ENCODE data around the gene TNPO1. TPM values are rescaled to one million over a fixed set of nuclear protein-coding genes. Genes with fewer than 3 reads are reported as not detected.

Gene TNPO1
- total and polyA plus RNA-seq, 10 of the 15 experiments (the other 5 are each of a cell fraction or from before 2014, with no cell fraction given): 18.1 to 123 (median 79.2) TPM

DNA sequence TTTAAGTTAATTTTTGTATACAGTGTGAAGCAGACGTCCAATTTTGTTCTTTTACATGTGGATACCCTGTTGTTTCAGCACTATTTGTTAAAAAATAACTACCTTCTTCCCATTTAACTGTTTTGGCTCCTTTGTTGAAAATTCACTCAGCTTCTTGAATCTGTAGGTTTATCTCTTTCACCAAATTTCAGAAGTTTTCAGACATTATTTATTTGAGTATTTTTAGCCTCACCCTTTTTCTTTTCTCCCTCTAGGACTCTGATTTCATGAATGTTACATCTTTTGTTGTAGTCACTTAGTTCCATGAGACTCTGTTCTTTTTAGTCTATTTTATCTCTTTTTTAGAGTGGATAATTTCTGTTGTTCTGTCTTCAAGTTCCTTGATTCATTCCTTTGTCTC, 4.6 kb upstream of the TNPO1 start:
- no peak overlapping the region for H3K4me3 ChIP-seq
- no peaks in the 10 kb centered on the region for H4K20me1 ChIP-seq (ENCODE audit: control insufficient read depth, insufficient read depth)
- ChIA-PET SMC1A (ENCODE audit: uncharacterized antibody, unreplicated experiment) (interaction anchor here (0.6 to 1.0 kb wide), 2 partner anchors 76 to 201 kb away, joined by 3 read pairs; no protein-coding TSS in a partner anchor), CTCF (no interaction called here), POLR2A (no interaction called here), RAD21 (ENCODE audit: unreplicated experiment) (no interaction called here)
- H2AFZ ChIP-seq (ENCODE audit: control insufficient read depth, low read depth, low read length): no peak overlapping the region
- DNase-seq (ENCODE audit: low read depth, low spot score) (no peak), ATAC-seq (no peak), FAIRE-seq (no peak)
- TF ChIP-seq, protein P1, sequence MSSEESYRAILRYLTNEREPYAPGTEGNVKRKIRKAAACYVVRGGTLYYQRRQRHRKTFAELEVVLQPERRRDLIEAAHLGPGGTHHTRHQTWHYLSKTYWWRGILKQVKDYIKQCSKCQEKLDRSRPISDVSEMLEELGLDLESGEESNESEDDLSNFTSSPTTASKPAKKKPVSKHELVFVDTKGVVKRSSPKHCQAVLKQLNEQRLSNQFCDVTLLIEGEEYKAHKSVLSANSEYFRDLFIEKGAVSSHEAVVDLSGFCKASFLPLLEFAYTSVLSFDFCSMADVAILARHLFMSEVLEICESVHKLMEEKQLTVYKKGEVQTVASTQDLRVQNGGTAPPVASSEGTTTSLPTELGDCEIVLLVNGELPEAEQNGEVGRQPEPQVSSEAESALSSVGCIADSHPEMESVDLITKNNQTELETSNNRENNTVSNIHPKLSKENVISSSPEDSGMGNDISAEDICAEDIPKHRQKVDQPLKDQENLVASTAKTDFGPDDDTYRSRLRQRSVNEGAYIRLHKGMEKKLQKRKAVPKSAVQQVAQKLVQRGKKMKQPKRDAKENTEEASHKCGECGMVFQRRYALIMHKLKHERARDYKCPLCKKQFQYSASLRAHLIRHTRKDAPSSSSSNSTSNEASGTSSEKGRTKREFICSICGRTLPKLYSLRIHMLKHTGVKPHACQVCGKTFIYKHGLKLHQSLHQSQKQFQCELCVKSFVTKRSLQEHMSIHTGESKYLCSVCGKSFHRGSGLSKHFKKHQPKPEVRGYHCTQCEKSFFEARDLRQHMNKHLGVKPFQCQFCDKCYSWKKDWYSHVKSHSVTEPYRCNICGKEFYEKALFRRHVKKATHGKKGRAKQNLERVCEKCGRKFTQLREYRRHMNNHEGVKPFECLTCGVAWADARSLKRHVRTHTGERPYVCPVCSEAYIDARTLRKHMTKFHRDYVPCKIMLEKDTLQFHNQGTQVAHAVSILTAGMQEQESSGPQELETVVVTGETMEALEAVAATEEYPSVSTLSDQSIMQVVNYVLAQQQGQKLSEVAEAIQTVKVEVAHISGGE (CRISPR knock-in tag; IDR thresholded peaks at IDR 0.05): no peak
- TF ChIP-seq BMI1 (IDR thresholded peaks at IDR 0.05; ENCODE audit: borderline replicate concordance): no peak
- H3K36me3 ChIP-seq (ENCODE audit: control insufficient read depth in 2 of 2, insufficient read depth in 2 of 2, low read length in 1 of 2): no peaks in the 10 kb centered on the region
- no peak overlapping the region for H3K4me2 ChIP-seq (ENCODE audit: control insufficient read depth, insufficient read depth)
- H3K9ac ChIP-seq (ENCODE audit: control insufficient read depth, insufficient read depth, low read length): no peak overlapping the region
- in situ Hi-C loops (cut with MboI) (no loop called here), intact Hi-C loops (cut with micrococcal nuclease; ENCODE audit: unreplicated experiment) (no loop called here)
- H3K79me2 ChIP-seq (ENCODE audit: control insufficient read depth, insufficient read depth, low read length): peaks cover under 1% of the 10 kb centered on the region; the same call in 1 of the 2 replicates
- H3K27ac ChIP-seq (ENCODE audit: control insufficient read depth, insufficient read depth): no peak overlapping the region
- H3K9me3 ChIP-seq (replicated peaks; ENCODE audit: control insufficient read depth, insufficient read depth, low read length): no peaks in the 10 kb centered on the region
- whole genome bisulfite sequencing (ENCODE audit: insufficient coverage, insufficient replicate concordance, low lambda C conversion rate, missing lambda C conversion rate): 23% methylated on average over 1 of the region's 1 CpG
- no TSS peak for BruUV-seq (replicated peaks)
- no peaks in the 10 kb centered on the region for H3K4me1 ChIP-seq (ENCODE audit: control insufficient read depth, insufficient read depth, low read length)
- no peaks in the 10 kb centered on the region for H3K27me3 ChIP-seq (replicated peaks in 1 of 2; ENCODE audit: control insufficient read depth in 2 of 2, insufficient read depth in 2 of 2, low read length in 1 of 2)

GRCh38 chr5:72812488-72812887, 4.0 kb upstream of the TNPO1 start:
- POLR2A ChIA-PET: no interaction called here
- FAIRE-seq (no peak), ATAC-seq (no peak), DNase-seq (ENCODE audit: low read depth, low spot score) (no peak)
- in situ Hi-C loops (cut with MboI): no loop called here
- Histone ChIP-seq H3K4me3 (no peak overlapping the region), H3K27me3 (replicated peaks in 1 of 2; ENCODE audit: control insufficient read depth in 2 of 2, insufficient read depth in 2 of 2, low read length in 1 of 2) (no peaks in the 10 kb centered on the region), H2AFZ (ENCODE audit: control insufficient read depth, low read depth, low read length) (no peak overlapping the region), H3K4me2 (ENCODE audit: control insufficient read depth, insufficient read depth) (no peak overlapping the region), H3K9me3 (replicated peaks; ENCODE audit: control insufficient read depth, insufficient read depth, low read length) (no peaks in the 10 kb centered on the region), H3K9ac (ENCODE audit: control insufficient read depth, insufficient read depth, low read length) (no peak overlapping the region), H3K79me2 (ENCODE audit: control insufficient read depth, insufficient read depth, low read length) (peaks cover 6% of the 10 kb centered on the region), H3K27ac (ENCODE audit: control insufficient read depth, insufficient read depth) (no peak overlapping the region), H4K20me1 (ENCODE audit: control insufficient read depth, insufficient read depth) (no peaks in the 10 kb centered on the region), H3K36me3 (ENCODE audit: control insufficient read depth in 2 of 2, insufficient read depth in 2 of 2, low read length in 1 of 2) (no peaks in the 10 kb centered on the region), H3K4me1 (ENCODE audit: control insufficient read depth, insufficient read depth, low read length) (no peaks in the 10 kb centered on the region)
- SMC1A ChIA-PET (ENCODE audit: uncharacterized antibody, unreplicated experiment): no interaction called here
- intact Hi-C loops (cut with micrococcal nuclease; ENCODE audit: unreplicated experiment): no loop called here
- WGBS (ENCODE audit: insufficient coverage, insufficient replicate concordance, low lambda C conversion rate, missing lambda C conversion rate): 40% methylated on average over 1 of the region's 1 CpG
- RAD21 ChIA-PET (ENCODE audit: unreplicated experiment): no interaction called here
- no TSS peak for BruUV-seq (replicated peaks)
- CTCF ChIA-PET: interaction anchor here (0.7 kb wide), 1 partner anchor 164 kb away, joined by 3 read pairs; no protein-coding TSS in a partner anchor
- TF ChIP-seq BRCA1 (IDR thresholded peaks at IDR 0.05; ENCODE audit: low read depth, low read length): no peak
- TF ChIP-seq, protein P2, sequence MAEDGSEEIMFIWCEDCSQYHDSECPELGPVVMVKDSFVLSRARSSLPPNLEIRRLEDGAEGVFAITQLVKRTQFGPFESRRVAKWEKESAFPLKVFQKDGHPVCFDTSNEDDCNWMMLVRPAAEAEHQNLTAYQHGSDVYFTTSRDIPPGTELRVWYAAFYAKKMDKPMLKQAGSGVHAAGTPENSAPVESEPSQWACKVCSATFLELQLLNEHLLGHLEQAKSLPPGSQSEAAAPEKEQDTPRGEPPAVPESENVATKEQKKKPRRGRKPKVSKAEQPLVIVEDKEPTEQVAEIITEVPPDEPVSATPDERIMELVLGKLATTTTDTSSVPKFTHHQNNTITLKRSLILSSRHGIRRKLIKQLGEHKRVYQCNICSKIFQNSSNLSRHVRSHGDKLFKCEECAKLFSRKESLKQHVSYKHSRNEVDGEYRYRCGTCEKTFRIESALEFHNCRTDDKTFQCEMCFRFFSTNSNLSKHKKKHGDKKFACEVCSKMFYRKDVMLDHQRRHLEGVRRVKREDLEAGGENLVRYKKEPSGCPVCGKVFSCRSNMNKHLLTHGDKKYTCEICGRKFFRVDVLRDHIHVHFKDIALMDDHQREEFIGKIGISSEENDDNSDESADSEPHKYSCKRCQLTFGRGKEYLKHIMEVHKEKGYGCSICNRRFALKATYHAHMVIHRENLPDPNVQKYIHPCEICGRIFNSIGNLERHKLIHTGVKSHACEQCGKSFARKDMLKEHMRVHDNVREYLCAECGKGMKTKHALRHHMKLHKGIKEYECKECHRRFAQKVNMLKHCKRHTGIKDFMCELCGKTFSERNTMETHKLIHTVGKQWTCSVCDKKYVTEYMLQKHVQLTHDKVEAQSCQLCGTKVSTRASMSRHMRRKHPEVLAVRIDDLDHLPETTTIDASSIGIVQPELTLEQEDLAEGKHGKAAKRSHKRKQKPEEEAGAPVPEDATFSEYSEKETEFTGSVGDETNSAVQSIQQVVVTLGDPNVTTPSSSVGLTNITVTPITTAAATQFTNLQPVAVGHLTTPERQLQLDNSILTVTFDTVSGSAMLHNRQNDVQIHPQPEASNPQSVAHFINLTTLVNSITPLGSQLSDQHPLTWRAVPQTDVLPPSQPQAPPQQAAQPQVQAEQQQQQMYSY (CRISPR knock-in tag; IDR thresholded peaks at IDR 0.05): no peak
- TF ChIP-seq, protein P3, sequence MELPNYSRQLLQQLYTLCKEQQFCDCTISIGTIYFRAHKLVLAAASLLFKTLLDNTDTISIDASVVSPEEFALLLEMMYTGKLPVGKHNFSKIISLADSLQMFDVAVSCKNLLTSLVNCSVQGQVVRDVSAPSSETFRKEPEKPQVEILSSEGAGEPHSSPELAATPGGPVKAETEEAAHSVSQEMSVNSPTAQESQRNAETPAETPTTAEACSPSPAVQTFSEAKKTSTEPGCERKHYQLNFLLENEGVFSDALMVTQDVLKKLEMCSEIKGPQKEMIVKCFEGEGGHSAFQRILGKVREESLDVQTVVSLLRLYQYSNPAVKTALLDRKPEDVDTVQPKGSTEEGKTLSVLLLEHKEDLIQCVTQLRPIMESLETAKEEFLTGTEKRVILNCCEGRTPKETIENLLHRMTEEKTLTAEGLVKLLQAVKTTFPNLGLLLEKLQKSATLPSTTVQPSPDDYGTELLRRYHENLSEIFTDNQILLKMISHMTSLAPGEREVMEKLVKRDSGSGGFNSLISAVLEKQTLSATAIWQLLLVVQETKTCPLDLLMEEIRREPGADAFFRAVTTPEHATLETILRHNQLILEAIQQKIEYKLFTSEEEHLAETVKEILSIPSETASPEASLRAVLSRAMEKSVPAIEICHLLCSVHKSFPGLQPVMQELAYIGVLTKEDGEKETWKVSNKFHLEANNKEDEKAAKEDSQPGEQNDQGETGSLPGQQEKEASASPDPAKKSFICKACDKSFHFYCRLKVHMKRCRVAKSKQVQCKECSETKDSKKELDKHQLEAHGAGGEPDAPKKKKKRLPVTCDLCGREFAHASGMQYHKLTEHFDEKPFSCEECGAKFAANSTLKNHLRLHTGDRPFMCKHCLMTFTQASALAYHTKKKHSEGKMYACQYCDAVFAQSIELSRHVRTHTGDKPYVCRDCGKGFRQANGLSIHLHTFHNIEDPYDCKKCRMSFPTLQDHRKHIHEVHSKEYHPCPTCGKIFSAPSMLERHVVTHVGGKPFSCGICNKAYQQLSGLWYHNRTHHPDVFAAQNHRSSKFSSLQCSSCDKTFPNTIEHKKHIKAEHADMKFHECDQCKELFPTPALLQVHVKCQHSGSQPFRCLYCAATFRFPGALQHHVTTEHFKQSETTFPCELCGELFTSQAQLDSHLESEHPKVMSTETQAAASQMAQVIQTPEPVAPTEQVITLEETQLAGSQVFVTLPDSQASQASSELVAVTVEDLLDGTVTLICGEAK (IDR thresholded peaks at IDR 0.05; ENCODE audit: borderline replicate concordance): no peak

Data from GM12878 (cell line).